HL-60/S4 (cell line): ENCODE results near the gene MMP15.
"Not testable (repeated sequence)": the region's sequence is repeated elsewhere in the genome, so short reads cannot be mapped to it uniquely, and the experiment has no call there.

Experiments
- in situ Hi-C: fragments of 300-500 bp; cut with MboI; formaldehyde crosslinking; loops from 2 replicates; pipeline ENCODE4 v1.14.3; 2022; ENCODE audit warnings: low sequenced_read_pairs

Gene MMP15

GRCh38 chr16:58047557-58048348, 22.2 kb downstream of the MMP15 start:
- in situ Hi-C loops = no loop called here

GRCh38 chr16:58048494-58049231, 23.1 kb downstream of the MMP15 start:
- in situ Hi-C loops = no loop called here

- in situ Hi-C loops = loop anchor here (10.0 kb wide), 1 partner anchor 375 kb away; no protein-coding TSS in a partner anchor
These were observed 24.0 kb downstream of the MMP15 start for GRCh38 chr16:58049232-58050185.

- in situ Hi-C loops = loop anchor here (10.0 kb wide), 1 partner anchor 374 kb away; no protein-coding TSS in a partner anchor
These were observed 25.7 kb downstream of the MMP15 start for GRCh38 chr16:58051296-58051695.

GRCh38 chr16:58051821-58052603, 26.5 kb downstream of the MMP15 start:
- in situ Hi-C loops = loop anchor here (10.0 kb wide), 1 partner anchor 373 kb away; no protein-coding TSS in a partner anchor

- in situ Hi-C loops = loop anchor here (10.0 kb wide), 1 partner anchor 371 kb away; no protein-coding TSS in a partner anchor
These were observed 28.1 kb downstream of the MMP15 start for GRCh38 chr16:58053682-58054005.

- in situ Hi-C loops = loop anchor here (10.0 kb wide), 1 partner anchor 371 kb away; no protein-coding TSS in a partner anchor
These were observed 28.7 kb downstream of the MMP15 start for GRCh38 chr16:58054289-58054688.

GRCh38 chr16:58056580-58056979, 31.0 kb downstream of the MMP15 start:
- in situ Hi-C loops = loop anchor here (10.0 kb wide), 1 partner anchor 368 kb away; no protein-coding TSS in a partner anchor

GRCh38 chr16:58057121-58057520, 31.6 kb downstream of the MMP15 start:
- in situ Hi-C loops = loop anchor here (10.0 kb wide), 1 partner anchor 368 kb away; no protein-coding TSS in a partner anchor

- in situ Hi-C loops = loop anchor here (10.0 kb wide), 1 partner anchor 367 kb away; no protein-coding TSS in a partner anchor
These were observed 32.2 kb downstream of the MMP15 start for GRCh38 chr16:58057784-58058183.

GRCh38 chr16:58062821-58063220, 37.3 kb downstream of the MMP15 start:
- in situ Hi-C loops = no loop called here

GRCh38 chr16:58063377-58064076, 38.0 kb downstream of the MMP15 start:
- in situ Hi-C loops = no loop called here

- in situ Hi-C loops = no loop called here
These were observed 45.0 kb downstream of the MMP15 start for GRCh38 chr16:58070585-58070984.

GRCh38 chr16:58072134-58072533, 46.6 kb downstream of the MMP15 start:
- in situ Hi-C loops = not testable (repeated sequence)

GRCh38 chr16:58073086-58073485, 47.5 kb downstream of the MMP15 start:
- in situ Hi-C loops = not testable (repeated sequence)

GRCh38 chr16:58074657-58075056, 49.1 kb downstream of the MMP15 start:
- in situ Hi-C loops = no loop called here

GRCh38 chr16:58076514-58076913, 51.0 kb downstream of the MMP15 start:
- in situ Hi-C loops = no loop called here

GRCh38 chr16:58077796-58078195, 52.2 kb downstream of the MMP15 start:
- in situ Hi-C loops = no loop called here

- in situ Hi-C loops = not testable (repeated sequence)
These were observed 55.1 kb downstream of the MMP15 start for GRCh38 chr16:58080657-58081056.
